SU-DHL-6 (cell line): ENCODE results near the gene COX8C.

Experiments
- H2AFZ ChIP-seq: fragments of 200-600 bp; sonication (generic); 2 replicates; pipeline ENCODE4 v1.6.1; 2014; ENCODE audit warnings: low read depth, mild to moderate bottlenecking, moderate library complexity, mixed read lengths, antibody characterized with exemption, low read length; ENCODE audit not compliant: severe bottlenecking
- H3F3A ChIP-seq: fragments of 200-600 bp; shearing (Covaris generic); 2 replicates; pipeline ENCODE4 v1.6.0; 2016; ENCODE audit warnings: antibody characterized with exemption, mild to moderate bottlenecking; ENCODE audit not compliant: insufficient read depth
- H3K27ac ChIP-seq: fragments of 200-600 bp; sonication (generic); 2 replicates; pipeline ENCODE4 v1.5.1; 2016; ENCODE audit warnings: low read depth, mild to moderate bottlenecking, low read length, moderate library complexity, mixed read lengths
- H3K27me3 ChIP-seq: fragments of 200-600 bp; sonication (generic), shearing (Covaris generic); 2 replicates; pipeline ENCODE4 v1.6.0; 2014; ENCODE audit warnings: mild to moderate bottlenecking, low read length
- H3K36me3 ChIP-seq: fragments of 200-600 bp; sonication (generic); 2 replicates; pipeline ENCODE4 v1.6.1; 2014; ENCODE audit warnings: mild to moderate bottlenecking, low read length, mixed read lengths
- H3K4me2 ChIP-seq: fragments of 300-600, 200-600 bp; shearing (Covaris generic), sonication (generic); 2 replicates; pipeline ENCODE4 v1.6.0; 2014; ENCODE audit warnings: low read length, low read depth, mild to moderate bottlenecking; ENCODE audit not compliant: poor library complexity, severe bottlenecking
- H3K4me3 ChIP-seq: fragments of 200-600 bp; sonication (generic); 2 replicates; pipeline ENCODE4 v1.5.1; 2014; ENCODE audit warnings: antibody characterized with exemption, low read length, mild to moderate bottlenecking, mixed read lengths; ENCODE audit not compliant: insufficient read depth, poor library complexity, severe bottlenecking
- H3K79me2 ChIP-seq: fragments of 200-600 bp; sonication (generic); 2 replicates; pipeline ENCODE4 v1.6.1; 2014; ENCODE audit warnings: mild to moderate bottlenecking, low read length, moderate library complexity; ENCODE audit not compliant: insufficient read depth
- H3K9ac ChIP-seq: fragments of 200-600 bp; sonication (generic); 2 replicates; pipeline ENCODE4 v1.7.0; 2014; ENCODE audit warnings: mild to moderate bottlenecking, low read length
- H3K9me2 ChIP-seq: fragments of 200-600 bp; sonication (generic); replicated peaks from 2 replicates; pipeline ENCODE4 v1.6.1; 2014; ENCODE audit warnings: low read length; ENCODE audit not compliant: insufficient read depth
- H3K9me3 ChIP-seq: fragments of 200-600 bp; sonication (generic); 2 replicates; pipeline ENCODE4 v1.6.1; 2014; ENCODE audit warnings: low read length, mixed read lengths; ENCODE audit not compliant: insufficient read depth
- H4K20me1 ChIP-seq: fragments of 200-600 bp; sonication (generic); 2 replicates; pipeline ENCODE4 v1.6.1; 2014; ENCODE audit warnings: low read depth, mild to moderate bottlenecking, antibody characterized with exemption, low read length, moderate library complexity, mixed read lengths
- CTCF ChIP-seq: fragments of 200-600 bp; sonication (generic); IDR thresholded peaks from one replicate; pipeline ENCODE4 v1.5.1; 2017; ENCODE audit warnings: antibody characterized with exemption, mild to moderate bottlenecking, low read length, moderate library complexity; ENCODE audit not compliant: insufficient read depth, poor library complexity, severe bottlenecking
- EZH2phosphoT487 ChIP-seq: fragments of 200-600 bp; sonication (generic), shearing (Covaris generic); conservative IDR thresholded peaks from 2 replicates; pipeline ENCODE4 v1.6.1; 2018; ENCODE audit warnings: mild to moderate bottlenecking, antibody characterized with exemption, low read length, moderate library complexity, mixed read lengths

Gene COX8C

GRCh38 chr14:93304771-93305170, 42.2 kb upstream of the COX8C start:
- Histone ChIP-seq H4K20me1 (peaks cover 4% of the 10 kb centered on the region; the same call in 1 of the 2 replicates), H3K9me3 (no peaks in the 10 kb centered on the region)

GRCh38 chr14:93305725-93306418, 41.1 kb upstream of the COX8C start:
- Histone ChIP-seq H3K27me3 (no peaks in the 10 kb centered on the region), H3K27ac (no peak overlapping the region), H3K9me2 (no peaks in the 10 kb centered on the region), H3K79me2 (peaks cover 83% of the 10 kb centered on the region), H3F3A (no peaks in the 10 kb centered on the region), H3K4me2 (no peak overlapping the region), H4K20me1 (peaks cover 4% of the 10 kb centered on the region; the same call in 1 of the 2 replicates), H3K9ac (no peak overlapping the region), H3K4me3 (no peak overlapping the region), H3K36me3 (no peaks in the 10 kb centered on the region), H3K9me3 (no peaks in the 10 kb centered on the region), H2AFZ (no peak overlapping the region)
- TF ChIP-seq CTCF (no peak), EZH2phosphoT487 (no peak)

More at GRCh38 chr14:93304771-93305170, 42.2 kb upstream of the COX8C start:
- no peaks in the 10 kb centered on the region for H3F3A ChIP-seq
- H3K9me2 ChIP-seq = no peaks in the 10 kb centered on the region
- H3K4me2 ChIP-seq = no peak overlapping the region
- no peak overlapping the region for H3K27ac ChIP-seq
- TF ChIP-seq CTCF = no peak
- no peak for TF ChIP-seq EZH2phosphoT487
- H3K4me3 ChIP-seq = no peak overlapping the region
- no peak overlapping the region for H2AFZ ChIP-seq
- no peaks in the 10 kb centered on the region for H3K27me3 ChIP-seq
- H3K9ac ChIP-seq = no peak overlapping the region
- H3K79me2 ChIP-seq = peaks cover 81% of the 10 kb centered on the region
- no peaks in the 10 kb centered on the region for H3K36me3 ChIP-seq

- TF ChIP-seq CTCF = no peak
- no peak for TF ChIP-seq EZH2phosphoT487
- Histone ChIP-seq H3K9ac (no peak overlapping the region), H4K20me1 (peaks cover 11% of the 10 kb centered on the region; the same call in 1 of the 2 replicates), H3K36me3 (no peaks in the 10 kb centered on the region), H3K4me2 (no peak overlapping the region), H2AFZ (no peak overlapping the region), H3K79me2 (peaks cover 82% of the 10 kb centered on the region), H3K27ac (no peak overlapping the region), H3F3A (no peaks in the 10 kb centered on the region; the same call in 1 of the 2 replicates), H3K27me3 (no peaks in the 10 kb centered on the region), H3K4me3 (no peak overlapping the region), H3K9me2 (no peaks in the 10 kb centered on the region), H3K9me3 (no peaks in the 10 kb centered on the region)
Measured at GRCh38 chr14:93306812-93307211, 40.2 kb upstream of the COX8C start.
